GM21447 (cell line): ENCODE results near the gene RNF187.
A peak's percentile ranks its signal among the peaks of the same experiment; 100 is the strongest.
"Not testable (repeated sequence)": the region's sequence is repeated elsewhere in the genome, so short reads cannot be mapped to it uniquely, and the experiment has no call there.

Experiments used
- ATAC-seq: cut with Tn5 transposase; IDR thresholded peaks from one replicate; pipeline ENCODE4 v1.9.1; 2021; ENCODE audit not compliant: unreplicated experiment

Gene RNF187

DNA sequence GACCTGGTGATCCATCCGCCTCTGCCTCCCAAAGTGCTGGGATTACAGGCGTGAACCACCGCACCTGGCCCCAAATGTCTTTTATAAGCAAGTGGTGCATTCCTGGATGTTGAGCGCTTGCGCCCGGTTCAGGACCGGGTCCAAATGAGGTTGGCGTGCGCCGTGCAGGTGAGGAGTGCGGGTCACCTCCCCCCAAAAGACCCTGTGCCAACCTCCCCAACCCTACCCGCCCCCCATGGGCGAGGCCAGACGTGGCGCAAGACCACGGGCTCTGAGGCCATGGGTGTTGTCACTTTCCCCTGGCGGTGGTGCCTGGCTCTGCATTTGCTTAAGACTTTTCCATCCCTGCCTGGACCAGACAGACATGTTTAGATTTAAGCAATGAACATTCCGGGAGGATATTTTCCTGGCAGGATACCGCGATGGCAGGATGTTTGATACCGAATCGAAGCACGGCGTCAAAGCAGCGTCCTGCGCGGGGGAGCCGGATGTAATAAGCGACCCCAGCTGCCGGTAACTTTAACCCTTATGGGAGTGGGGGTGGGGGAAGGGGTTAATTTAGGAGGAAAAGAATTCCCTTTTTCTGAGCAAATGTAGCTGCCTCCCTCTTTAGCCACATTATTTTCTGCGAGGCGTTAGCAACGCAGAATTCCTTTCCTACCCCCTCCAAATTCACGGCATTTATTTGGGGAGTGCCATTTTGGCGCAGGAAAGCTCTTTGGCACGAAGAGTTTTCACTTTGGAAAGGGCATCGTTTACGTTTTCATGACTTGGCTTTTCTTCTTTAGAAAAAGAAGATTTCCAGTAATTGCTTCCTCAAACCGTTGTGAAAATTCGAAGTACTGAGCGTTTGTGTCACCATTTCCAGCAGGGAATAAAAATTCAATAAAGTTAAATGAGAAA is 27.8 kb upstream of the RNF187 start:
- peak; percentile 20 for ATAC-seq

DNA sequence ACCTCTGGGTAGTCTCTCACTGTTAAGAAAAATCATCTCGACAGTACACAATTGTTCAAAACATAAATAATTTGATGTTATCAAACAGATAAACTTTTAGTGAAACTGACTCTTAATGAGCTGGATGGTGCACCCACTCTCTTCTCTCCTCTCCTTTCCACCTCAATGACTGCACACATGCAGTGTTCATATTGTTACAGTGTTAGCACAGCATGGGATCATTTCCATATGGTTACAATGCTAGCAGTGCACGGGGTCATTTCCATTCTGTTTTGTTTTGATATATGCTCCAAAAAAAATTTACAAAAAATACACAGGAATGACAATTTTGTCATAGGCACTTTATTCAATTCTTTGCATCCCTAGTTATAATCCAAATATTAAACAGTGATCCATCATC is 26.4 kb upstream of the RNF187 start:
- ATAC-seq = no peak

DNA sequence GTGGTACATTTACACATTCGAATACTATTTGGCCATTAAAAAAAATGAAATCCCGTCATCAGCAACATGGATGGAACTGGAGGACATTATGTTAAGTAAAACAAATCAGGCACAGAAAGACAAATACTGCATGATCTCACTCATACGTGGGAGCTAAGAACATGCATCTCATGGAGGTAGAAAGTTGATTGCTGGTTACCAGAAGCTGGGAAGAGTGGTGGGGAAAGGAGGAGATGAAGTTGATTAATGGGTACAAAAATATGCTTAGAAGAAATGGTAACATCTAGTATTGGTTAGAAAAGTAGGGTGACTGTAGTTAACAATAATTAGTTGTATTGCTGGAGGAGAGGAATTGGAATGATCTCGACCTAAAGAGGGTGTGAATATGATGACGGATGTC is 24.6 kb upstream of the RNF187 start:
- no peak for ATAC-seq

DNA sequence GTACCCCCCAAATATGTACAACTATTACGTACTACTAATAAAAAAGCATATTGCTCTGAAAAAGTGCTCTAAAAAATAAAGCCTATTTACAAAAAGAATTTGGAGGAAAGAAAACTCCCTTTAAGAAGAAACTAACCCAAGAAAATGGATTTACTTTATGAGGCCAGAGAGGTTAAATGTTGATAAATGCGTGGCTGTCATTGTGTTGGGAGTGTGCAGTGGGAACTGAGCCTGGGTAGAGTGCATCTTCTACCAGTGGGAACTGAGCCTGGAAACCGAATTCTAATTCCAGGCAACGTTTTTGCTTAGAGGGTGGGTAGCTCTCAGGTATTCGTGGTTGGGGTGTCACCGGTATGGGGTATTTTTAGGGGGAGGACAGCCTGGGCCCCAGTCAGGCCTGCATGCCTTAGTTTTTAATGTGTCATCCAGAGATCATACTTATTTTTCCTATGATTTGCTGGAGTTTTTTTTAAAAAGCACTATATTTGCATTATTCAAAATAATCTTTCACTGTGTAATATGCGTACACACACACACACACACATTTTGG is 24.1 kb upstream of the RNF187 start:
- no peak for ATAC-seq

DNA sequence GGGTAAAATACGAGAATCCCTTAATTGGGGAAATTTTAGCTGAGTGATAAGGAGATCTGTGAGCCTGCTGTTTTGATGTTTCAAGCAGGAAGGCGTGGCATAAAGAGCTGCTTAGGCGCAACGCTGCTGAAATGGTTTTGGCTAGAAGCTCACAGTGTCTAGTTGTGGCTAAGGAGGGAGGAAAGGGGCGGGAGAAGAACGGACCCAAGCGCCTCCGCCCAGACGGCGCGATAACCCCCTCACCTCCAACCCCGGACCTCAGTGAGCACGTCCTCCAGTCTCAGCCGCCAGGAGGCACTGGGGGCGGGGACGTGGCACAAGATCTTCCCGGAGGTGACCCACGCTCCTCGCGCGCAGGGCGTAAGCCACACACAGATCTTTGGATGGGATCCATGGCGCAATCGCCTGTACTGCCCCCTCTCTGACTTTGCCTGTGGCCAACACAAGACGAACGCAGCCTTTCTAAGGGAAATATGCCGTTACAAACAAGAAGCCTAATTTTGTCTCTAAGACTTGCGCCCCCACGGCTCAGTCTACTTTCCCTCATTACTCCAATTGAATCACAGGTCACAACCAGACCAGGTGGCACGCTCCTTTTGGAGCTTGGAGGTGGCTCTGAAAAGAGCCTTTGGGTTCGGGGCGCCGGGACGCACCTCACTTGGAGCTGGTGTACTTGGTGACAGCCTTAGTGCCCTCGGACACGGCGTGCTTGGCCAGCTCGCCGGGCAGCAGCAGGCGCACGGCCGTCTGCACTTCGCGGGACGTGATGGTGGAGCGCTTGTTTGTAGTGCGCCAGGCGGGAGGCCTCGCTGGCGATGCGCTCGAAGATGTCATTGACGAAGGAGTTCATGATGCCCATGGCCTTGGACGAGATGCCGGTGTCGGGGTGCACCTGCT is 23.4 kb upstream of the RNF187 start:
- ATAC-seq = peak; percentile 59

DNA sequence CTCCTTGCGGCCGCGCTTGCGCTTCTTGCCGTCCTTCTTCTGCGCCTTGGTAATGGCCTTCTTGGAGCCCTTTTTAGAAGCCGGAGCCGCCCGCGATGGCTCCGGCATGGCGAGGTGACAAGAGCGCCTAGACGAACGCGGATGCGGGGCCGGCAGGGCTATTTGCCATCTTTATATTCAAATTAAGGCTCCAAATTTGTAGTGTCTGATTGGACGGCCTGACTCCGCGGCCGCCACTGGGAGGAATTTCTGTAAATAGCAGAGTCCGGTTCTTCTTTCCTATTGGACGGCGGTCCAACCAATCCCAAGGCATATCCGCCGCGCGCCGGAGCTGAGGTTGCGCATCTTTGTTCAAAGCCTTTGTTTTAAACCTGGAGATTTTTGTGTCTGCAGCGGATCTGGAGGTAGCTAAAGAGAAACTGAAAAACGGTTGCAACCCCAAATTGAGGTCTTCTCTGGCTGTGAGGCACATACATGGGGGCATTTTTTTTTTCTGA is 22.6 kb upstream of the RNF187 start:
- ATAC-seq = peak; percentile 76

DNA sequence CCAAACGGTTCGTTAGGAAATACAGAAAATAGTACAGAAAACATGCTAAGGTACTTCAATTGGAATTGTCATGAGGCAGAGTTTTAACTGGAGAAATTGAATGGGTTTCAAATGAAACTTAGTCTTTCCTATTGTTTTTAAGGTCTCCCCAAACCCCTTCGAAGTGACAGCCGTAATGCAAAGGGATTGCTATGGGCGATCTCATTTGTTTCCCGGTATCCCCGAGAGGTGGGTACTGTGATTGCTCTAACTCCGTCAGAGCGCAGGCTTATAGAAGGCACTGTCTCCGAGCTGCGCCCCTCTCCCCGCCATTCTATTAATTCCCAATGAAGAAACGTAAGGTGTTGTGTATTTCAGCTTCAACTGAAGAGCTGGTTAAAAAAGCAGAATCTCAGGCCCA is 22.0 kb upstream of the RNF187 start:
- no peak for ATAC-seq

DNA sequence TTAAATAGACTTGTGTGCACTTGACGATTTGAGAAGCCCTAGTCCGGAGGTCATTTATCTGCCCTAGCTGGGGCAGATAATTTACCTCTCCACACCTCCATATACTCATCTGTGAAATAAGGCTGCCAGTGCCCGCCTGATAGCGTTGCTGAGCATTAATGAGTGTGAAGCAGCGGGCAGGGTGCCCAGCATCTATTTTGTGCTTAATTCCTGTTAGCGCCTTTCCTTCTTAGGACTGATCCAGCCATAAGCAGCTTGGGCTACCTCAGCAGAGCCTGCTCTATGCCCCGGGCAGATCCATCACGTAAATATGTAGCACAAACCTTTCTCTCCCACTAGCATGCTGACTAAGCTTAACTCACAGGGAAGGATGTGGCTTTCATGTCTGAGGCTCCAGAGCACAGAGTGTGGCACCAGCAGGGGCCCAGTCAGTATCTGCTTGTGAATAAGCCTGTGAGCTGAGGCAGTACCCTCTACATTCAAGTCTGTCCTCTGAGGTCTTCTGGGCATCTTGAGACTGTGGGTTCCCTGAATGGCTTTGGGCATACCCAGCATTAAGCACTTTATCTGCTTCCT is 21.5 kb upstream of the RNF187 start:
- ATAC-seq = no peak

DNA sequence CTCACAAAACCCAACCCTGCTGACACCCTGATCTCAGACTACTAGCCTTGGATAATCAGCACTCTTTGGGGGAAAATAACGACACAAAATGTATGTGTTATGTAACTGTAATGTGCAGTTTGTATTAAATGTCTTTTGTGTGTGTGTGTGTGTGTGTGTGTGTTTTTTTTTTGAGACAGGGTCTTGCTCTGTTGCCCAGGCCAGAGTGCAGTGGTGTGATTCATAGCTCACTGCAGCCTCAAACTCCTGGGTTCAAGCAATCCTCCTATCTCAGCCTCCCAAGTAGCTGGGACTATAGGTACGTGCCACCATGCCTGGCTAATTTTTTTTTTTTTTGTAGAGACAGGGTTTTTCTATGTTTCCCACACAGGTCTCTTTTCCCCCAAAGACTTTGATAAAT is 19.0 kb upstream of the RNF187 start:
- ATAC-seq = not testable (repeated sequence)

DNA sequence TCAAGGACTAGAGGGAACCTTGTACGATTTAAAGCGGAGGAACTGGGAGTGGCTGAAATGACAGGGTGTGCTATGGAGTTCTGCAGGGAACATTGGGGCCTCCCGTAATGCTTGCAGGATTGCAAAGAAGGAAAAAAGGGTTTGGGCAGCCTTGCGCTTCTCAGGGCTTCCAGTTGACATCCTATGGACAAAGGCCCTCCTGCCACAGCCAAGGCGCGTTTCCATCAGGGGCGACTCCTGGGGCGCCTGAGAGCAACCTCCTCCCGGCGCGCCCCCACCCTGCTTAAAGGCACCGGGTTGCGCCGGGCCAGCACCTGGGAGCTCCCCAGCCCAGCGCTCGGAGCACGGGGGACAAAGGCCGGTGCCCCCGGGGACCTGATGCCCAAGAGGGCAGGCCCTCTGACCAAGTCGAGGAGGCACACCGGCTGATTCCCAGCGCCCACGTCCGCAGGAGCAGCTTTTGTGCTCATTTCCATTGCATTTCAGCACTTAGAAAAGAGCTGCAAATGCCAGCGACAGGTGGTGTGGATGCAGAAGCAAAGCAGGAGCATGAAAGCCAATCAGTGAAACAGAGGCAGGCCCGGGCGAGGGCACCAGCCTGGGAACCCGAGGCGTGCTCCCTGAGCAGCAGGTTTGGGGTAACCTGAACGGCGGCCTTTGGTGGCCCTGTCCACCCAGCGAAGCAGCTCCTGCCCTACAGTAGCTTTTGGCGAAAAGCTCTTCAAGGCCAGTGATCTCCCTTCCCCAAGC is 17.6 kb upstream of the RNF187 start:
- ATAC-seq = no peak

DNA sequence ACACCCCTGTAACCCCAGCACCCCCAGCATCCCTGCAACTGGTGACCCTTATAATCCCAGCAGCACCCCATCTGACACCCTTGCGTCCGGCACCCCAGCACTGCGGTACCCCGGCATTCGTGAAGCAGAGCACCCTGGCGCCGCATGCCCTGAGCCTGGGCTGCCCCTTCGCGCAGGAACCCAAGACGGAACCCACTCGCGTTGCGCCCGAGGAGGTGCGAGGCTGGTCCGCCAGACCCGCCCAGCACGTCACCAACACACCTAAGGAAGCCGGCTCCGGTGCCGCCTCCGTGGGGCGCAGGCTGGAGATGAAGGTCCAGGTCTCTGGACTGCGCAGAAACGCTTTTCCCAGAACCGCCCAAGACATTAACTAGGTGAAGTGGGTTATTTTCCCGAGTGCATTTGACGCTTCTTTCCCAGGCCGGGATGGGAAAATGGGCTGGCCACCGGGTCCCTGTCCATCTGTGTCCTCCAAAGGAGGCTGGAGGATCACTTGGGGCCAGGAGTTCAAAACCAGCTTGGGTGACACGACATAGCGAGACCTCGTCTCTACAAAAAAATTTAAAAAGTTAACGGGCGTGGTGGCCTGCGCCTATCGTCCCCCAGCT is 15.9 kb upstream of the RNF187 start:
- no peak for ATAC-seq

DNA sequence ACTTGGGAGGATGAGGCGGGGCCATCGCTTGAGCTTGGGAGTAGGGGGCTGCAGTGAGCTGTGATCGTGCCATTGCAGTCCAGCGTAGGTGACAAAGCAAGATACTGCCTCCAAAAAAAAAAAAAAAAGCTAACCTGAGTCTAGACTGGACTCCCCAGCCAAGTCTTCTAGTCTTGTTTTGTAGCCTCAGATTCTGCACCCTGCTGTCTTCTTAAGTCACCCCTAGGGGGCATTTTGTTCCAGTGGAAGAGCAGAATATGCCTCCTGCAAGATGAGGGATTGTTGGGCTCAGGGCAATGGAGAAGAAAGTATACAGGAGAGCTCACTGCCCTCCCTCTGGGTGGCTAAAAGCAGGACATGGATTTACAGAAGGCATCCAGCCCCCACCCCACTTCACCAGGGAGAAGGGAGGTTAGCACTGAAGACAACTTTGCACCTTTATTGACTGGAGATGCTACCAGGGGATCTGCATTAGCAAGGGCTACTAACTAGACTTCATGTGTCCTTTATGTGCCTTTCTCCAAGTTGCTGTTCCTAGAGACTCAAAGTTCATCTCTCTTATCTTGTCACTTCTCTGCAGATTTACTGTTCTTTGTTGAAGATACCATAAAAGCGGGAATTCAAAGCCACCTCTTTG is 15.3 kb upstream of the RNF187 start:
- ATAC-seq = no peak

DNA sequence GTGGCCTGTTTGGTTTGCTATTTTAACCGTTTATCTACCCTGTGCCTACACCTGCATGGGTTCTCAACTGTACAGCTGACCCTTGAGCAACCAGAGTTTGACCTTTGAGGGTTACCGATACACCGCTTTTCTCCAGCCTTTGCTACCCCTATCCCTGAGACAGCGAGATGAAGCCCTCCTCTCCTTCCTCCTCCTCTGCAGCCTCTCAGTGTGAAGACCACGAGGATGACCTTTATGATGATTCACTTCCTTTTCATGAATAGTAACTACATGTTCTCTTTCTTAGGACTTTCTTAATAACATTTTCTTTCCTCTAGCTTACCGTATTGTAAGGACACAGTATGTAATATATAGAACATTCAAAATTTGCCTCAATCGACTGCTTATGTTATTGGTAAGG is 14.5 kb upstream of the RNF187 start:
- peak; percentile 62 for ATAC-seq

DNA sequence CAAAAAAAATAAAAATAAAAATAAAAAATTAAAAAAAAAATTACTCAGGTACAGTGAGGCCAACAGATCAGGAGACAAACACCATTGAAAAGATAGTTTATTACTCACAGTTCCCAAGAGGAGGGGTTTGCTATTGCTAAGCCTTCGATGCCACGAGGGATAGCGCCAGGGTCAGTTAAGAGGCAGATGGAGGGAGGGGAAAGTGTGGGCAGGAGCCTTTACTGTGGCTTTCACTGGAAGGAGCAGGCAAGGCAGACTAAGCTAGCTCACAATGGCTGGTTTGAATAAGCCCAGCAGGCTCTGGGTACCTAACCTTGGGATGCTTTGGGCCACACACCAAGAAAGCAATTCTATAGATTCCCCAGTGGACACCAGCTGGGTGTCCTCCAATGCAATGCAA is 12.7 kb upstream of the RNF187 start:
- no peak for ATAC-seq

DNA sequence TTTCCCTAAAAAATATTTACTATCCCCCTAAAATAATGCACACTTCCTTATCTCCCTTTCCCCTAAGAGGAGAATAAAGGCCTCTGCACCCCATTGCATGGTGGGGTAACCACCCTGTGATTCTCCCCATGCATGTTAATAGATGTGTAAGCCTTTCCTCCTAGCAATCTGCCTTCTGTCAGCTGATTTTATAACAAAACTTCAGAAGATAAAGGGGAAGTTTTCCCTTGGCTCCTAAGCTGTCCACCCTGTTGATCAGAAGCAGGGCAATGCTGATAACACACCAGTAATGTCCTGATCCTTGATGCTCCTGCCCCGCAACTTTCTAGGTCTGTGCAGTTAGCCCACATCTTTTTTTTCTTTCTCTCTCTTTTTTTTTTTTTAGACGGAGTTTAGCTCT is 11.4 kb upstream of the RNF187 start:
- no peak for ATAC-seq

DNA sequence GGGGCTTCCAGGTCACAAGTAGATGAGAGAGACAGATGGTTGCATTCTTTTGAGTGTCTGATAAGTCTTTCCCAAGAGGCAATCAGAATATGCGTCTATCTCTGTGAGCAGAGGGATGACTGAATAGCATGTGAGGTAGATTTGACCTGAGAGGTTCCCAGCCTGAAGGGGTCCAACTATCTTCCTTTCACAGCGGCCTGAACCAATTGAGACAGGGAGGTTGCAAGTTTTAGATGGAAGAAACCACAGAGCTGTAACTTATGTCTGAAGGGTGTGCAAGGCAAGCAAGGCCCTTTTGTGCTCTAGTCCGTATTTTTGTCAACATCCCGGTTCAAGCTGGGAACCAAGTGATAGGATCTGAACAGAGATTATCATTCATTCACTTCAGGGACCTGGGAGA is 9.9 kb upstream of the RNF187 start:
- no peak for ATAC-seq

DNA sequence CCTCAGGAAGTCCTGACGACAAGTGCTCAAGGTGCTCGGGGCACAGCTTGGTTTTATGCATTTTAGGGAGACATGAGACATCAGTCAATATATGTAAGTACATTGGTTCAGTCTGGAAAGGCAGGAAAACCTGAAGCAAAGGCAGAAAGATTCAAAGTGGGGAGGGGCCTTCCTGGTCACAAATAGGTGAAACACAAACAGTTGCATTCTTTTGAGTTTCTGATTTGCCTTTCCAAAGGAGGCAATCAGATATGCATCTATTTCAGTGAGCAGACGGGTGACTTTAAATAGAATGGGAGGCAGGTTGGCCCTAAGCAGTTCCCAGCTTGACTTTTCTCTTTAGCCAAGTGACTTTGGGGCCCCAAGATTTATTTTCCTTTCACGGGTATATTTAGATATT is 8.9 kb upstream of the RNF187 start:
- ATAC-seq = no peak

DNA sequence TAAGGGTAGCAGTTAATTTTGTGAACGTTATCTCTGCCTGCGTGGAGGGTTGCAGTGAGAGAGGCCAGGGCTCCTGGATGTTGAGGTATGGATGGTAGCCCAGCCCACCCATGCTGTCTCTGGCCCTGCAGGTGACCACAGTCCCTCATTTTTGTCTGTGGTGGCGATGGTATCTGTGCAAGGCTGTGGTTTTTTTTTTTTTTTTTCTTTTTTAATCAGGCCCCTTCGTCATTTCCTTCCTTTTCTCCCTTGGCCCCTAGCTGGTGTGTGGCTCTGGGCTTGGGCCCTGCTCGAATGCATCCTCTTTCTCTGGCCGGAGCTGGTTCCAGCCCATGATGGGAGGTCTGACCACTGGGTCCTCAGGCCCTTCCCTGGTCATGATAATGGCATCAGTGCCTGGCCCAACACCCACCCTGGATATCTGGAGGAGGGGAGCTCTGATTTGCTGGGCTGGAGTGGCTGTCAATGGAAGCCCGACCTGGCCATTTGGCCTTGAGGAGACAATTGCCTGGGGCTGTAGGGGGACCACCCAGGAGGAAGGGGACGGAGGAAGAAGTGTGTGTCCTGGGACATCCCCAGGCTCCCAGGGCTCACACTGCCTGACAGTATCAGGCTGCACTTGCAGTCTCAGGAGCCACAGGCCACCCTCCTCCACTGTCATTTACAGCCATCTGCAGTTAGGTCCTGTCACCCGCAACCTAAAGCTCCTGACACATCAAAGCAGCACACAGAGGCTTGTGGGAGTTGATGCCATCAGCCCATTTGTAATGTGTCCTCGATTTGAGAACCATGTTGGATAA is 8.1 kb upstream of the RNF187 start:
- peak; percentile 77 for ATAC-seq

DNA sequence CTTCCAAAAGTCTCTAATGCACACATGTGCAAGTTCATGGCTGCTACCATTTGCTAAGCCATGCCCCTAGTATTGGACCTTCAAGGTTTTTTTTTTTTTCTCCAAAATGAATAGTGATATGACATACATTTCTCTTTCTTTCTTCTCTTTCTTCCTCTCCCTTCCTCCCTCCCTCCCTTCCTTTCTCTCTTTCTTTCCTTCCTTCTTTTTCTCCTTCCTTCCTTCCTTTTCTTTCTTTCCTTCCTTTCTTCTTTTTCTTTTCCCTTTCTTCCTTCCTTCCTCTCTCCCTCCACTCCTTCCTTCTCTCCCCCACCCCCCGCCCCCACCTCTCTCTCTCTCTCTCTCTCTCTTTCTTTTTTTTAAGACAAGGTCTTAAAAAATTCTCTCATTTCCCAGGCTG is 3.4 kb upstream of the RNF187 start:
- ATAC-seq = no peak
